Measurements from ENCODE around the gene METTL16.

DNA sequence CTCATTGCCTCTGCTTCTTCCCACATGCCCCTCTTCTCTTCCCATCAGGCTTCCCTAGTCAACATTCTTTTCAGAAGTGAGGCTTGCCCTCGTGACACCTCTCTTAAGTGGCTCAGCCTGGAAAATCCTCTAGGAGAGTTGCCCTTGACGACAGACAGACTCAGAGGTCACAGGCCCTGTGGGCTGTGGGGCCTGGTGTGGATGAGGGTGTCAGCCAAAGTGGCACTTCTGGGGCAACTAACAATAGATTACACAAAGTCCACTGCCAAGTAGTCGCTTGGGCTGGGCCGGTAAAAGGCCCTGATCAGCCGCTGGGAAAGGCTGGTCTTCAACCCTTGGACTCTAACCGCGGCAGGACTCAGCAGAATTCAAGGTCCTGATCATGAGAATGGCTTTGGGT, 33.7 kb upstream of the METTL16 start:
- TF ChIP-seq, protein P1, sequence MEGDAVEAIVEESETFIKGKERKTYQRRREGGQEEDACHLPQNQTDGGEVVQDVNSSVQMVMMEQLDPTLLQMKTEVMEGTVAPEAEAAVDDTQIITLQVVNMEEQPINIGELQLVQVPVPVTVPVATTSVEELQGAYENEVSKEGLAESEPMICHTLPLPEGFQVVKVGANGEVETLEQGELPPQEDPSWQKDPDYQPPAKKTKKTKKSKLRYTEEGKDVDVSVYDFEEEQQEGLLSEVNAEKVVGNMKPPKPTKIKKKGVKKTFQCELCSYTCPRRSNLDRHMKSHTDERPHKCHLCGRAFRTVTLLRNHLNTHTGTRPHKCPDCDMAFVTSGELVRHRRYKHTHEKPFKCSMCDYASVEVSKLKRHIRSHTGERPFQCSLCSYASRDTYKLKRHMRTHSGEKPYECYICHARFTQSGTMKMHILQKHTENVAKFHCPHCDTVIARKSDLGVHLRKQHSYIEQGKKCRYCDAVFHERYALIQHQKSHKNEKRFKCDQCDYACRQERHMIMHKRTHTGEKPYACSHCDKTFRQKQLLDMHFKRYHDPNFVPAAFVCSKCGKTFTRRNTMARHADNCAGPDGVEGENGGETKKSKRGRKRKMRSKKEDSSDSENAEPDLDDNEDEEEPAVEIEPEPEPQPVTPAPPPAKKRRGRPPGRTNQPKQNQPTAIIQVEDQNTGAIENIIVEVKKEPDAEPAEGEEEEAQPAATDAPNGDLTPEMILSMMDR (IDR thresholded peaks at IDR 0.05): no peak
- TF ChIP-seq POLR2A (IDR thresholded peaks at IDR 0.05): no peak

All from uterus (tissue), 2 donors.